Epithelial cell of esophagus (primary cell): Measurements from ENCODE around the gene FGL2.
A peak's percentile ranks its signal among the peaks of the same experiment; 100 is the strongest.

Experiments
- DNase-seq: peaks from one replicate; pipeline ENCODE4 v3.0.0; 2010; ENCODE audit warnings: low read depth
- H3K4me3 ChIP-seq: 2 replicates; pipeline ENCODE4 v1.5.1; 2011; ENCODE audit warnings: mild to moderate bottlenecking, low read length, control low read depth
- CTCF ChIP-seq: IDR thresholded peaks from 2 replicates; pipeline ENCODE4 v1.5.1; 2011; ENCODE audit warnings: low read depth, mild to moderate bottlenecking, low read length, control low read depth, inconsistent platforms; ENCODE audit not compliant: insufficient read depth; ENCODE audit errors: missing control alignments

FGL2 gene

GRCh38 chr7:77199013-77199966 lies at the start of gene FGL2:
FGL2 (minus strand) TSS chr7:77199819; CDS start chr7:77199793, 26 bp downstream.
- no peak for TF ChIP-seq CTCF
- peak; percentile 51 for DNase-seq
- H3K4me3 ChIP-seq, result no peak within 1 kb of the TSS

GRCh38 chr7:77248154-77248553 lies 48.5 kb upstream of the FGL2 start:
- no peak for DNase-seq
- TF ChIP-seq CTCF, result no peak
- no peak overlapping the region for H3K4me3 ChIP-seq

- peak; percentile 92 for TF ChIP-seq CTCF
Measured at GRCh38 chr7:77247206-77247850, 47.7 kb upstream of the FGL2 start.

GRCh38 chr7:77246026-77246640 lies 46.5 kb upstream of the FGL2 start:
- DNase-seq, result no peak
- no peak overlapping the region for H3K4me3 ChIP-seq
- TF ChIP-seq CTCF, result no peak

More at GRCh38 chr7:77247206-77247850, 47.7 kb upstream of the FGL2 start:
- H3K4me3 ChIP-seq, result no peak overlapping the region
- DNase-seq, result peak; percentile 82

GRCh38 chr7:77245015-77245755 lies 45.6 kb upstream of the FGL2 start:
- no peak for TF ChIP-seq CTCF

GRCh38 chr7:77244222-77244934 lies 44.8 kb upstream of the FGL2 start:
- TF ChIP-seq CTCF, result no peak
- peak; percentile 69 for DNase-seq
- H3K4me3 ChIP-seq, result no peak overlapping the region

More at GRCh38 chr7:77245015-77245755, 45.6 kb upstream of the FGL2 start:
- H3K4me3 ChIP-seq, result no peak overlapping the region
- DNase-seq, result no peak
